GM18508 (cell line): ENCODE measurements around the gene DZIP1L.
"Not testable (repeated sequence)": the region's sequence is repeated elsewhere in the genome, so short reads cannot be mapped to it uniquely, and the experiment has no call there.

ENCODE experiments used
- ATAC-seq: cut with Tn5 transposase; IDR thresholded peaks from one replicate; pipeline ENCODE4 v1.9.1; 2021; ENCODE audit warnings: moderate number of reproducible peaks; ENCODE audit not compliant: insufficient read depth, unreplicated experiment

The DZIP1L gene, protein sequence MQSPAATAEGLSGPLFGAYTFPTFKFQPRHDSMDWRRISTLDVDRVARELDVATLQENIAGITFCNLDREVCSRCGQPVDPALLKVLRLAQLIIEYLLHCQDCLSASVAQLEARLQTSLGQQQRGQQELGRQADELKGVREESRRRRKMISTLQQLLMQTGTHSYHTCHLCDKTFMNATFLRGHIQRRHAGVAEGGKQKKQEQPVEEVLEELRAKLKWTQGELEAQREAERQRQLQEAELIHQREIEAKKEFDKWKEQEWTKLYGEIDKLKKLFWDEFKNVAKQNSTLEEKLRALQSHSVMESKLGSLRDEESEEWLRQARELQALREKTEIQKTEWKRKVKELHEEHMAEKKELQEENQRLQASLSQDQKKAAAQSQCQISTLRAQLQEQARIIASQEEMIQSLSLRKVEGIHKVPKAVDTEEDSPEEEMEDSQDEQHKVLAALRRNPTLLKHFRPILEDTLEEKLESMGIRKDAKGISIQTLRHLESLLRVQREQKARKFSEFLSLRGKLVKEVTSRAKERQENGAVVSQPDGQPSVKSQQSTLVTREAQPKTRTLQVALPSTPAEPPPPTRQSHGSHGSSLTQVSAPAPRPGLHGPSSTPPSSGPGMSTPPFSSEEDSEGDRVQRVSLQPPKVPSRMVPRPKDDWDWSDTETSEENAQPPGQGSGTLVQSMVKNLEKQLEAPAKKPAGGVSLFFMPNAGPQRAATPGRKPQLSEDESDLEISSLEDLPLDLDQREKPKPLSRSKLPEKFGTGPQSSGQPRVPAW

DNA sequence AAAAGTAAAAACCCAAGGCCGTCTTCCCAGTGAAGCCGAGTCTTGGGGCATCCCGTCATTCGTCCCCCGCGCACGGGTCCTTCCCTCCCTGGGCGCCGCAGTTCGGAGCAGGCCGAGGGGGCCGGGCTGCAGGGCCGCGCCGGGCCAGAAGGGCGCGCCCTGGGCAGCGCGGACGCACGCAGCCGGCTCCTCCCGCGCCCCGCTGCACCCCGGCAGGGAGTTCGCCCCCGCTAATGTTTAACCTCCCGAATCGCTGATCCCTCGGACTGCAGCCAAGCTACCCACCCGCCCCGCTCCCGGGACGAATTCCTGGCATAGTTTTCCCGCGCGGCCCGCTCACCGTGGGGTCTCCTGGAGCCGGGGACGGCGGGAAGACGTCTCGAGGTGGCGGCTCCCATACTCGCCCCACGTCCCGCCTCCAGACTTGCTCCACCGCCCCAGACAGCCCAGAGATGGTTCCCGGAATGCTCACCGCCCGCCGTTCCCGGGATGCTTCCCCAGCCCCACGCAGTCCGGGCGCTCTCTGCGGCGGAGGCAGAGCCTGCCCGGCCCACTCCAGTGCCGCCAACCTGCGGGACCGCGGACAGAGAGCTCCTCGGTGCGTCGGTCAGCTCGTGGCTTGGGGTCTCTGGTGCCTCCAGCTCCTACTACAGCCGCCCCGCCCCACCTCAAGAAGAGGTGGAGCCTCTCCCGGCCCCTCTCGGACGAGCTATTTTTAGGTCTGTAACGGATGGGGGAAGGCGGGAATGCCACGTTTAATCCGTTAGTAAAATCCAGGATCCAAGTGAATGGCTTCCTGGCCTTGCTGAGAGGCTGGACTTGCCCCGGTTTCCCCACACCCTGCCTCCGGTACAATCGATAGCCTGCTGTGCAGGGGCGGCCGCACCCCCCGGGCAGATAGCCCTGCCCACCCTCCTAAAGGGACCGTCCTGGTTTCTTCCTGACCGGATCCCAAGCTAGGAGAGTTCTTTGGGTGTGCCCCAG is at the start of gene DZIP1L:
Gene DZIP1L (minus strand): TSS at position 621 of the 984 bp plus-strand sequence. CDS start 11,637 bp downstream, outside the sequence.
- ATAC-seq: no peak

DNA sequence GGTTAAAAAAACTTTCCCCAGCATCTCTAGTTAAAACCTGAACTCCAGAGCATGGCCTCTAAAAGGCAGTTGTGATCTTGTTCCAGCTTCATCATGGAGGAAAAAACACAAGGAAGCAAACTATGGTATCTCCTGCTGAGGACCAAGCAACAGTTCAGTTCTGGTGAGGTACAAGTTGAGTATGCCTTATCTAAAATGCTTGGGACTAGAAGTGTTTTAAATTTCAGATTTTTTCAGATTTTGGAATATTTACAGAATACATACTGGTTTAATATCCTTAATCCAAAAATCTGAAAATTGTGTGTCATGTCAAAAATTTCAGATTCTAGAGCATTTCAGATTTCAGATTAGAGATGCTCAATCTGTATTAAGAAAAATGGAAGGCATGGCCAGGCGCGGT is 49.7 kb upstream of the DZIP1L start:
- ATAC-seq: no peak

DNA sequence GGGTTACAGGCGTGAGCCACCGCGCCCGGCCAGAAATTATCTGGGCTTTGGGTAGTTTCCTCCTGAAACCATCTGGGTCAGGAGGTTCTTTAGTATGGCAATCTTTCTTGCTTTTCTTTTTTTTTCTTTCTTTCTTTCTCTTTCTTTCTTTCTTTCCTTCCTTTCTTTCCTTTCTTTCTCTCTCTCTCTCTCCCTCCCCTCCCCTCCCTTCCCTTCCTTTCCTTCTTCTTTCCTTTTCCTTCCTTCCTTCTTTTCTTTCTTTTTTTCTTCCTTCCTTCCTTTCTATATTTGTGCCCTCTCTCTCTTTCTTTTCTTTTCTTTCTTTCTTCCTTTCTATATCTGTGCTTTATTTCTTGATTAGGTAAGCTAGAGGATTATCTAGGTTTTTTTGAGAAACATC is 42.3 kb upstream of the DZIP1L start:
- ATAC-seq: no peak

DNA sequence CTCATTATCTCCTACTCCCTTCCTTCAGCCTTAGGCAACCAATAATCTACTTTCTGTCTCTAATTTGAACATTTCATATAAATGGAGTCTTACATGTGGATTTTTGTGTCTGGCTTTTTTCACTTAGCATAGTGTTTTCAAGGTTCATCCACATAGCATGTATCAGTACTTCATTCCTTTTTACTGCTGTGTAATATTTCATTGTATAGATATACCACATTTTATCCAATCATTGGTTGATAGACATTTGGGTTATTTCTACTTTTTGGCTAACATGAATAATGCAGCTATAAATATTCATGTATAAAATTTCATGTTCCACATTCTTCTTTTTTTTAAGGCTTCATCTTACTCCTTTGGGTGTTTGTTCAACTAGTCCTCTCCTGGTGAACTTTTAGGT is 39.1 kb upstream of the DZIP1L start:
- no peak for ATAC-seq

DNA sequence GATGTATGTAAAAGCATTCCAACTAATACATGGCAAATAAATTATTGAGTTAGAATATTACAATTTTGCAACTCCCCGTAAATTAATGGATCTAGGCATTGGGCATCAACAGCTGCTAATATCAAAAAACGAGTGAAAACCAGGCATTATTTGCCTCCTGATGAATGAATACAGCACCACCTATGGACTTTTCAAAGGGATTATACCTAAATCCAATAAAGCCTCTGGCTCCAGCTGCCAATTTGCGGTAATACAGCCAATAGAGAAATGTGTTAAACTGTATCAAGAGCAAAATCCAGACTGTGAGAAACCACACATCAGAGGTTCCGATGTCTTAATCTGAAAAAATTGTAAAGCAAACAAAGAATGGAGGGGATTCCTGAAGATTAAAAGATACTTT is 33.1 kb upstream of the DZIP1L start:
- no peak for ATAC-seq

DNA sequence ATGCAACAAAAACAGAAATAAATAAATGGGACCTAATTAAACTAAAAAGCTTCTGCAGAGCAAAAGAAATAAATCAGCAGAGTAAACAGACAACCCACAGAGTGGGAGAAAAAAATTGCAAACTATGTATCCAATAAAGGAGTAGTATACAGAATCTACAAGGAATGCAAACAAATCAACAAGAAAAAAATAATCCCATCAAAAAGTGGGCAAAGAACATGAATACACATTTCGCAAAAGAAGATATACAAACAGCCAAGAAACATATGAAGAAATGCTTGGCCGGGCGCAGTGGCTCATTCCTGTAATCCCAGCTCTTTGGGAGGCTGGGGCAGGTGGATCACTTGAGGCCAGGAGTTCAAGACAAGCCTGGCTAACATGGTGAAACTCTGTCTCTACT is 26.8 kb upstream of the DZIP1L start:
- not testable (repeated sequence) for ATAC-seq

DNA sequence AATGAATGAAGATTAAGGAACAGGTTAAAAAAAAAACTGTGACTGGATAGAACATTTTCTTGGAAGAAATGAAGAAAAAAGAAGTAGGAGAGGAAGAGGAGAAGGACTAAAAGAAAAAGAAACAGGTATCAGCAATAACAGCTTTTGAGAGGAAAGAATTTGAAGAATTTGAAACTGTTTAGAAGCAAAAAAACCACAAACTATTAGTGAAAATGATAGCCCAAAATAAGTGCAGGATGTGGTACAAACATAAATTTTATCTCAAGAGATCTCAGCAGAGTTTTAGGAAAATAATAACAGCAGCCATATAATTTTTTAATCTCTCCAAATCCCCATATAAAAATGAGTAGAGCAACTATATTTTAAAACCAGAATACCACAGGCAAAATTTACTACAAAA is 25.5 kb upstream of the DZIP1L start:
- ATAC-seq: no peak

DNA sequence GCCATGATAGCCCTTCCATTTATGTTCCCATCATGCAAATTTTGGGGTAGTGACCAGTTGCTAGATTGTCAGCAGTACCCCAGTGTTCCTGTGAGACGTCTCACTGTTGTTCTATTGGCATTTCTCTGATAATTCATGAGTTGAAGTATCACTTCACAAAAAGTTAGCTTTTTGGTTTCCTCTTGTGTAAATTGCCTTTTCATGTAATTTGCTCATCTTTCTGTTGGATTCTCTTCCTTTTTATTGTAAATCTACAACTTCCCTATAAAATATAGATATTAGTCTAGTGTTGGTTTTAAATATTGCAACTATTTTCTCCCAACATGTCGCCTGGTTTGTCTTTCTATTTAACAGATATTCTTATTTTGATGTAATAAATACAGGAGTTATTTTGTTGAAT is 24.3 kb upstream of the DZIP1L start:
- ATAC-seq: no peak

DNA sequence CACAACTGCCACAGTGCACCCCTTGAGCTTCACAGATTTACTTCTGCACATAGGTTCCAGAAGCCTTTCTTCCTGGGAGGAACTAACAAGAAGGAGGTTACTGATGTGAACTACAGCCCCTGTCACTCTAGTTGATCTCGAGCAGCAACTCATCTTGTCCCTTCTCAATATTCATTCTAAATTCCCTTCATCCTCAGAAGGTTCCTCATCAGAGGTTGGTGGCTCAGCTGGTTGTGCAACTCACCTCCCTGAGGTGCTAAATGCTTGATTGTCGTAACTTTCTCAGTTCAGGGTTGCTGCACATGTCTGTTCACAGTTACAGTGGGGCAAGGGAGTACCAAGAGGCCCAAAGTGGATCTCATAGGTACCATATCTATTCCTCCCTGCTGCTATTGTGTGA is 22.5 kb upstream of the DZIP1L start:
- ATAC-seq: no peak

DNA sequence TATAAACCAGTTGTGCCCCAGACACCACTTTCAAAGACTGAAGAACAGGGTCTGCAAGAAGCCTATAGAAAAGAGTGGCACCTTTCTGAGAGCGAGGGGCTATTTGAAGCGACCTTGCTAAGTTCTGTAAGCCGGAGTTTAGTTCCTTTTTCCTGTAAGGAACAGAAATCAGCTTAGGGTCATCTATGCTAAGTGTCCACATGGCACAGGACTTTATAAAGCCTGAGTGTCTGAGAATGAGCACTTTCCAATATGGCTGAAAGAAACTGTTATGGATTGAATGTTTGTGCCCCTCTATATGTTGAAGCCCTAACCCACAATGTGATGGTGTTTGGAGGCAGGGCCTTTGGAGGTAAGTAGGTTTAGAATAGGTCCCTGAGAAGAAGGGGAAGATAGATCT is 20.8 kb upstream of the DZIP1L start:
- ATAC-seq: no peak

DNA sequence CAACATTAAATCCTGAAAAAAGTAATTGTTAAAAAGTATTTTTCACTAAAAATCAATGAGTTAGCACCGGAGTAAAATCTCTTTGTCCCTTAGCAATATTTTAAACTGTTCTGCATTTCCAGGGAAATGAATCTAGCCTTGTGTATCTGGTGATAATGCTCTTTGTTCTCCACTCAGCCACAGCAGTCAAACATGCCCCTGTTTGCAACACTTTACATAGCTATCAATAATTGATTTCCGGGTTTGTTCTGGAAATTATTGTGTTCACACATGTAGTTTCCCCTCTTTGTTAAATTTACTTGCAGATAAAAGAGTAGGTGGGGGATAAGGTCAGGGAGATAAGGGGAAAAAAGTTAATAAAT is 20.4 kb upstream of the DZIP1L start:
- ATAC-seq: no peak

DNA sequence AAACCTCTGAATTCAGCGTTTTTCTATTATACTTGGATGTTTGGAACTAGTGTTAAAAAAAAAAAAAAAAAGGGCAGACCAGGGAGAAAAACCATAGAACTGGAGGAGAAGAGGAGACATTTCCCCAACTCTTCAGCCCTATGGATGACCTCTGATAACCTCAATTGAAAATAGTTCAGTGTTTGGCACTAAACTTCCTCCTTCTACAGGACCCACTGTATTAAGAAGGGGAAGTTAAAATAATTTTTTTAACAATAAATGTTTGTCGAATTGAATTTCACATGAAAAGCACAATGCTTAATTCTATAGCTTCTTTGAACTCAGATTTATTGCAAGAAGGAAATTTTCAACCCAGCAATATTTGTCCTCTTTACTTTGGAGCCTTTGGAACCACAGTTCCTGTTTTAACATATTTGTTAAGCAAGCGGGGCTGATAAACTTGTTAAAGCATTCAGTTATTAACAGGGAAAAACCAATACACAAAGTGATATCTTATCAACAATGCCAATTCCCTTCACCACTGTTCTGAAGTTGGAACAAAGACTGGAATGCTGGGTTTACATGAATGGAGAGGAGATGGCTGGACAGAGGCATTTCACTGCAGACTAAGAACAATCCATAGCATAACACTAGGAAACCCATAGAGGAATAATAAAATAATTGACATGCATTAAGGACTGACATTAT is 19.9 kb upstream of the DZIP1L start:
- no peak for ATAC-seq

DNA sequence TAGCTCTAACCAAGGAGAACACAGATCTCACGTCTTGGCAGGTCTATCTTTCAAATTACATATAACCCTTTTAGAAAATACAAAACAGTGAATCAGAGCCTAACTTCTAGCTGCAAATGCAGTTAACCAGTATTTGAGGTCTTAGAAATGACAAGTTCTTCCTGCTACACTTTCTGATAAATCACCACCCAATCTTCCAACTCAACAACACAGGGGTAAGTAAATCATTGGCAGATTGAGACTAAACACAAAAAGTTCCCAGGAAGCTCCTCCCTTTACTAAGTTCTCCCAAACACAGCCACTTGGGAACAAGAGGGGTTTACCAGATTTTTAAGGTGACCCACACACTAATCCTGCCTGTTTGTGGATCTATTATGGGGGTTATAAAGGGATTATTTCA is 16.8 kb upstream of the DZIP1L start, which contains the start of gene A4GNT:
Gene A4GNT (minus strand): TSS at position 152 of the 400 bp plus-strand sequence. CDS start 1,134 bp downstream, outside the sequence.
- ATAC-seq: no peak

DNA sequence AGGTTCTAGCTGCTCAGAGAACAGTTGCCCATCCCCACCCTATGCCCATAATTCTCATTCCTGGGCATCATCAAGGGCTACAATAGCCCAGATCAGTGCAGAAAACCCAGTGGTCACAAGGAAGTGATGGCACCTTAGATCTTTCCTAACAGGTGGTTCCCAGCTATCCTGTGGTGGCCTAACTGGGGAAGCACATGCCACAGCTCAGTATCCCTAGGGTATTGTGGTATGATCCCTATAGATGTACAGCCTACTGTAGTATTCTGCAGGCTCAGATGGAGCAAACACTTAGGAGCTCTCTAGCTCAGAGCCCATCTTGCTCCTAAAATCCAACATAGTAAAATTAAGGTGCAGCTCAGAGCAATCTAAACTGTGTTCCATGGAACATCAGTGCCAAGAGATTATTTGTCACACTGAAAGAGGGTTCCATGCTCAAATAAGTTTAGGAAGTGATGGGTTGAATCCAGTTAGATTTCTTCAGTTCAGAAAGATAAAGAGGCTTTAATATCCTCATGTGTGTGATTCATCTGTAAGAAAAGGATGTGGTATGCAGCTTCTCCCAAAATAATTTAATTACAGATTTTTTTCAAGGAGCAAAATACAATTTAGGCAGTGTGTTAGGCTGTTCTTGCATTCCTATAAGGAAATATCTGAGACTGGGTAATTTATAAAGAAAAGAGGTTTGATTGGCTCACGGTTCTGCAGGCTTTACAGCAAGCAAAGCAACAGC is 12.4 kb upstream of the DZIP1L start:
- no peak for ATAC-seq

DNA sequence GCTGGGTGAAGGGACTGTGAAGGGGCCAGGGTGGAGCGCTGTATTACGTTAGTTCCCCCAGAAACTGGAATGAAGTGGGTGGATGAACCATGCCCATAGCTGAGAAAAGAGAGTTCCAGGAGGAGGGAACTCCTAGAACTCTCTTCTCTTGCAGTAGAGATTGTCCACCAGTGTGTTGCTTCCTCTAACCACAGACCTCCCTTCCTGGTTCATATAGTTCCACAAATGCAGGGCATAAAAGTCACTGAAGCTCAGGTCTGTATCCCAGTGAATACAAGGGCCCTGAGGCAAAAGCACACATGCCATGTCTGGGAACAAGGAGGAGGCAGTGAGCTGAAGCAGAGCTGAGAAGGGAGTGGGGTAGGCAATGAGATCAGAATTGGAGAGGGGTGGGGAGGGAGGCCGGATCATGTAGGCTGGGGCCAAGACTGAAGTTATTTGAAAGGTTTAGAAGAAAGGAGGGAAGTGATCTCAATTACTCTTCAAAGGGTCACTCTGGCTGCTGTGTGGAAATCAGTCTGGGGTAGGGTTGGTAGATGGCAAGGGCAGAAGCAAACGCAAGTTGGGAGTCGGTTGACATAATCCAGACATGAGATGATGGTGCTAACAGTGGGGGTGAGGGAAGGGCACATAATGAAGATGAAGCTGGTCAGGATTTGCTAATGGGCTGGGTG is 10.3 kb upstream of the DZIP1L start:
- no peak for ATAC-seq

DNA sequence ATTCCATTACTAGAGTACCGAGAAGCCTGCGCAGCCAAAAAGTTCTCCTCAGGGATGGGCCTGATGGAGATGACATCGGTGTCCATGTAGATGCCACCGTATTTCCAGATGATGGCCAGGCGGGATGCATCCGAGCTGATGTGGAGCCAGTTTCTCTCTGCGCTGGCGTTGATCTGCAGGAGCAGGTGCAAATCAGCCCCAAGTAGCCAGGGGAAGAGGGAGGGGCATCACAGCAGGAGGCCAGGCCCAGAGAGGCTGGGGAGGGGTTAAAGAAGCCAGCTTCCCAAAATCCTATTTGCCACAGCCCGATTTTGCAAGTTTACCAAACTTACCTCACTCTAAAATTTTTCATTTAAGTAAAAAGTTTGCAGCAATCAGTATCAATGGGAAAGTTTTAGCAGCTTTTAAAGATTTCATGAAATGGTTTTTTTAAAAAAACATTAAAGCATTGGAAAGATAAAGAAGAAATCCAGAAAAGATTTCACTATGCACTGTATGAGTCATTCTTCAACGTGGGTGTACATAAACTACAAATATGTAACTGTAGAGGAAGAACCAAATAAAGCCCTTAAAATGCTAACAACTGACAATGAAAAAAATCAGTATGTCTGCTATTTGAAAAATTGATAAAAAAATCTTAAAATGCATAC is 9.4 kb upstream of the DZIP1L start:
- no peak for ATAC-seq

DNA sequence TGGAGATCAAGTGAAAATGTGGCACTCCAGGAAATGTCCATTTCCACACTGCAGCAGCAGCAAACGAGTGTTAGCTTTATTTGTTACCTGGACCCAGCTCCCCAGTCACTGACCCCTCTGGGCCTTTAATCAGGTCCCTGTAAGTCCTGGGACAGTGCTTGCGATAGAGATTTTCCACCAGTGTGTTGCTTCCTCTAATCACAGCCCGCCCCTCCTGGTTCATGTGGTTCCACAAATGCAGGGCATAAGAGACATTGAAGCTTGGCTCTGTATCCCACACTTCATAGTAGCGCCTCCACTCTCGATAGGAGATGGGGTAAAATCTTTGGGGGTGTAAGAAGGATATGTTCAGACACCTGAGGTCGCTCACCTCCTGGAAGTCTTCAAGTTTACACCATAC is 8.8 kb upstream of the DZIP1L start:
- no peak for ATAC-seq

DNA sequence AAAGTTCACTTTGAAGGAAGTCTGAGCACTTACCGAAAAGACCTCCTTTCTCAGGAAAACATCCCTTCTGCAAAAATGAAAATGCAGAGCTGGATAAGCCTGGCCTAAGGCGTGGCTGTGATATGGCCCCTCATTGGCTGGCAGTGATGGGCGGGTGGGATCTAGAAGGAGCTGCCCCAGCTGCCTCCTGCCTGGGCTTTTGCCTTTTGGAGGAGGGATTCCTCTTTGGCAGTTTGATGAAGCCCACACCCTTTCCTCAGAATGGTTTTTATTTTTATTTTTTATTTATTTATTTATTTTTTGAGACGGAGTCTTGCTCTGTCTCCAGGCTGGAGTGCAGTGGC is 4.0 kb upstream of the DZIP1L start:
- ATAC-seq: no peak
